ENCODE measurements around the gene DARS2. TPM values are rescaled to one million over a fixed set of nuclear protein-coding genes. Genes with fewer than 3 reads are reported as not detected.

The DARS2 gene
- total RNA-seq, 1 donor from 2014 or later, result 28.2 TPM

- Mint-ChIP-seq H3K9me3 (no peaks in the 10 kb centered on the region), H3K27ac (no peak overlapping the region), H3K4me3 (peak overlapping the region; percentile 35), H3K36me3 (peaks cover 7% of the 10 kb centered on the region), H3K27me3 (no peaks in the 10 kb centered on the region), H3K4me1 (ENCODE audit: unreplicated experiment) (peaks cover 18% of the 10 kb centered on the region)
- DNase-seq (ENCODE audit: extremely low spot score, unreplicated experiment), result no peak
- TF ChIP-seq, protein P1, sequence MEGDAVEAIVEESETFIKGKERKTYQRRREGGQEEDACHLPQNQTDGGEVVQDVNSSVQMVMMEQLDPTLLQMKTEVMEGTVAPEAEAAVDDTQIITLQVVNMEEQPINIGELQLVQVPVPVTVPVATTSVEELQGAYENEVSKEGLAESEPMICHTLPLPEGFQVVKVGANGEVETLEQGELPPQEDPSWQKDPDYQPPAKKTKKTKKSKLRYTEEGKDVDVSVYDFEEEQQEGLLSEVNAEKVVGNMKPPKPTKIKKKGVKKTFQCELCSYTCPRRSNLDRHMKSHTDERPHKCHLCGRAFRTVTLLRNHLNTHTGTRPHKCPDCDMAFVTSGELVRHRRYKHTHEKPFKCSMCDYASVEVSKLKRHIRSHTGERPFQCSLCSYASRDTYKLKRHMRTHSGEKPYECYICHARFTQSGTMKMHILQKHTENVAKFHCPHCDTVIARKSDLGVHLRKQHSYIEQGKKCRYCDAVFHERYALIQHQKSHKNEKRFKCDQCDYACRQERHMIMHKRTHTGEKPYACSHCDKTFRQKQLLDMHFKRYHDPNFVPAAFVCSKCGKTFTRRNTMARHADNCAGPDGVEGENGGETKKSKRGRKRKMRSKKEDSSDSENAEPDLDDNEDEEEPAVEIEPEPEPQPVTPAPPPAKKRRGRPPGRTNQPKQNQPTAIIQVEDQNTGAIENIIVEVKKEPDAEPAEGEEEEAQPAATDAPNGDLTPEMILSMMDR (conservative IDR thresholded peaks at IDR 0.05), result no peak
These were observed 3.1 kb downstream of the DARS2 start for GRCh38 chr1:173827611-173828010.

- Mint-ChIP-seq H3K9me3 (no peaks in the 10 kb centered on the region), H3K36me3 (no peaks in the 10 kb centered on the region), H3K4me3 (no peak overlapping the region), H3K27me3 (no peaks in the 10 kb centered on the region), H3K27ac (no peak overlapping the region), H3K4me1 (ENCODE audit: unreplicated experiment) (no peaks in the 10 kb centered on the region)
- TF ChIP-seq, protein P1 (conservative IDR thresholded peaks at IDR 0.05), result no peak
- no peak for DNase-seq (ENCODE audit: extremely low spot score, unreplicated experiment)
These were observed 8.3 kb downstream of the DARS2 start for GRCh38 chr1:173832748-173833147.

- TF ChIP-seq, protein P1 (conservative IDR thresholded peaks at IDR 0.05), result no peak
- Mint-ChIP-seq H3K4me3 (no peak overlapping the region), H3K27ac (no peak overlapping the region), H3K27me3 (no peaks in the 10 kb centered on the region), H3K4me1 (ENCODE audit: unreplicated experiment) (peaks cover 4% of the 10 kb centered on the region), H3K9me3 (no peaks in the 10 kb centered on the region), H3K36me3 (peaks cover 25% of the 10 kb centered on the region)
- no peak for DNase-seq (ENCODE audit: extremely low spot score, unreplicated experiment)
These were observed 27.6 kb downstream of the DARS2 start for GRCh38 chr1:173852105-173852504.

DNA sequence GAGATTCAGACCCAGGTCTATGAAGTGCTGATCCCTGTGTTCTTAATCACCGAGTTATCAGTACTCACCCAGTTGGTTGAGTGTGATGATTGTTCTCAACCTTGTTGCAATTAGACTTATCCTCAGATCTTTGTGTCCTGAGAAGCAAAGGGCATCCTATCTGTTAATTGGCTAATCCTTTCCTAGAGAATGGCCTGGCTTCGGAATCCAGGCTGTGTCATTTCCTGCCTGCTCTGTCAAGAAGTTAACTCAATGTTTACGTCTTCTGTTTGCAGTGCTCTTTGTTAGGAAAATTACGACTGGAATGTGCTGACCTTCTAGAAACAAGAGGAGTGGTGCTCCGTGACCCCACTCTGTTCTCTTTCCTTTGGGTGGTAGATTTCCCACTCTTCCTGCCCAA, 28.6 kb downstream of the DARS2 start:
- peak overlapping the region; percentile 62 for H3K27ac Mint-ChIP-seq

GRCh38 chr1:173856014-173856413, 31.5 kb downstream of the DARS2 start:
- Mint-ChIP-seq H3K36me3 (peaks cover 38% of the 10 kb centered on the region), H3K4me1 (ENCODE audit: unreplicated experiment) (peaks cover 4% of the 10 kb centered on the region), H3K27ac (peak overlapping the region; percentile 9), H3K4me3 (no peak overlapping the region), H3K9me3 (no peaks in the 10 kb centered on the region), H3K27me3 (no peaks in the 10 kb centered on the region)
- no peak for DNase-seq (ENCODE audit: extremely low spot score, unreplicated experiment)
- TF ChIP-seq, protein P1 (conservative IDR thresholded peaks at IDR 0.05), result no peak

More for the DNA sequence above, 28.6 kb downstream of the DARS2 start:
- Mint-ChIP-seq H3K4me1 (ENCODE audit: unreplicated experiment) (peaks cover 4% of the 10 kb centered on the region), H3K36me3 (peaks cover 31% of the 10 kb centered on the region), H3K4me3 (no peak overlapping the region), H3K27me3 (no peaks in the 10 kb centered on the region), H3K9me3 (no peaks in the 10 kb centered on the region)
- no peak for DNase-seq (ENCODE audit: extremely low spot score, unreplicated experiment)
- TF ChIP-seq, protein P1 (conservative IDR thresholded peaks at IDR 0.05), result no peak

DNA sequence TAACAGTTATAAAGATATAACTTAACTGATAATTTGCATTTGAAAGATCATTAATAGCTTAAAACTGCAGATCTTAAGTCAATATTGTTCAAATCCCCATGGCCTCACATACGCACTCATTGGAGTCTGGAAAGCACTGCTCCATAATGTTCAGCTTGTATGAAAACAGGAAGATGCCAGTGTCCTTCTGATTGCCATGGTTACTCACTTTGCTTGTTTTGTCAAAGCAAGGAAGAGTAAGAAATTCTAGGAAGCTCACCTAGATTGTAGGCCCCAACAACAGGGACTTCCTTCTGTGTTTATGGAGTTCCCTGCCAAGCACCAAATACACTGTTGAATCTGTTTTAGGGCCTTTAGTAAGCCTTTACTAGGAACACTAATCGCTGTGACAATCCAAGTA, 32.4 kb downstream of the DARS2 start:
- Mint-ChIP-seq H3K27ac (no peak overlapping the region), H3K4me1 (ENCODE audit: unreplicated experiment) (peaks cover 4% of the 10 kb centered on the region), H3K36me3 (peaks cover 38% of the 10 kb centered on the region), H3K27me3 (no peaks in the 10 kb centered on the region), H3K4me3 (no peak overlapping the region), H3K9me3 (no peaks in the 10 kb centered on the region)
- TF ChIP-seq, protein P1 (conservative IDR thresholded peaks at IDR 0.05), result no peak
- no peak for DNase-seq (ENCODE audit: extremely low spot score, unreplicated experiment)
